H4 (cell line): ENCODE results near the gene RABGGTB. TPM values are rescaled to one million over a fixed set of nuclear protein-coding genes. Genes with fewer than 3 reads are reported as not detected.
"Not testable (repeated sequence)": the region's sequence is repeated elsewhere in the genome, so short reads cannot be mapped to it uniquely, and the experiment has no call there.

Source experiments
- DNase-seq: peaks from one replicate; pipeline ENCODE4 v3.0.0-alpha.2; 2015; ENCODE audit warnings: low spot score
- total RNA-seq: library from RNA; depleted of rRNA; stranded (reverse); fragments of >200 nt; shearing (Covaris generic); gene quantifications from 2 replicates; pipeline ENCODE4 v1.2.3, GENCODE V29; 2014; rRNA removed

The RABGGTB gene
- 93.1 and 101 TPM in 2 replicates for total RNA-seq

DNA sequence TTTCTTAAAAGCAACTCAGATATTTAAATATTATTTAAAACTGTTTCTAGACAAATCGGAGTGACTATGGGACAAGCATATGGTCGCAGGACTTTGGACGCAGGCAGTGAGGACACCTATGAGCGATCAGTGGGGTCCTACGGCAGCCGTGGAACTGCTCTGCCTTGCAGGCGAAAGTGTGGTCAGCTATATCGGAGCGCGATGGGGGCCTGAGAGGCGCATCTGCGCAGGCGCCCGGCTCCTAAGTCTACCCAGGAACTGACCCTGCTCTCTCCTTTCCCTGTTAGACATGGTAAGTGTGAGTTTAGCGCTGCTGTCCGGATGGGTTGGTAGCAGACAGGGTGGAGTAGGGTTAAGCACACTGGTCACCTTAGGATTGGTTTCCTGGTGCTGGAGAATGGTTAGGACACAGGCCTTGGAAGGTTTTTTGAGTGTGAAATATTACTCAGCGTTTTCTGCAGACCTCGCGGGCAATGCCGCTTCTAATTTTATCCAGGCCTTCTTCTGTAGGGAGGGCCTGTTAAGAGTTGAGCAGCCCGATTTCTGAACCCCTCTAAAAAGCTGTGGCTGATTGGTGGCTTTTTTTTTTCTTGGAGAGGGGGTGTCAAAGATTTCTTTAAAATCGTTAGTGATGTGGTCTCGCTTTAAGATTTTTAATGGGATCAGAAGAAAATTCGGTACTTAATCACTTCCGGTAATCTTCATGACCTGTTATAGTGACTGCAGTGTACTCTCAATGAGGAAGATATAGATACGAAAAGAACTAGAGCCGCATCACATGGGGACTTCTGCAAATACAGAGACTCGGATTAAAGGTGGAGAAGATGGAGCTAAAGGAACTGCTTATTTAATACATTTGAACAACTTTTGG, at the start of gene RABGGTB:
TSS of gene RABGGTB (plus strand) at position 274 of the 871 bp plus-strand sequence. CDS start at position 290, 16 bp downstream.
- peak; percentile 92 for DNase-seq

DNA sequence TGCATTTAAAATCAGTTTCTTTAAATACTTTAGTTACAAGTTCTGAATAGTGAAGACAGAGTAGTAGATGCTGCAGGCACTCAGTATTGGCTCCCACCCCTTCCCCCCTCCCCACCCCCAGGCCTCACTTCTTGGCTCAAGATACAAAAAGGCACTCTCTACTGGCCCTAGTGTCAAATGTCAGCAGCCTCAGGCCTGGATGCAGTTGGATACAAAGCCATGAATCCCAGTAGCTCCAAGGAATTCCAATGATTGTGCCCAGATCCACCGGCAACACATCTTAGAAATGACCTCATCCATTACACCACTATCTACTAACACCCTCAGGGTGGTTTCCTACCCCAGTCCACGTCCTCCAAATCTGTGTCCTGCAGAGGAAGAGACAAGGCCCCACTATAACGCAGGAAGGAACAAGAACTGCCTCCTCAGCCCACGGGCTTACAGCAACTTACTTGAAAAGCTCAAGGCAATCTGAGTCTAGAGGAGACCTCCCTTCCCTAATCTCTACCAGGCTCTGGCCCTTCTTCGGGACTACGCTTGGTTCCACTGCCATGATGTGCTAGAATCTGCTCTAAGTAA, 43.9 kb upstream of the RABGGTB start:
- DNase-seq = no peak

DNA sequence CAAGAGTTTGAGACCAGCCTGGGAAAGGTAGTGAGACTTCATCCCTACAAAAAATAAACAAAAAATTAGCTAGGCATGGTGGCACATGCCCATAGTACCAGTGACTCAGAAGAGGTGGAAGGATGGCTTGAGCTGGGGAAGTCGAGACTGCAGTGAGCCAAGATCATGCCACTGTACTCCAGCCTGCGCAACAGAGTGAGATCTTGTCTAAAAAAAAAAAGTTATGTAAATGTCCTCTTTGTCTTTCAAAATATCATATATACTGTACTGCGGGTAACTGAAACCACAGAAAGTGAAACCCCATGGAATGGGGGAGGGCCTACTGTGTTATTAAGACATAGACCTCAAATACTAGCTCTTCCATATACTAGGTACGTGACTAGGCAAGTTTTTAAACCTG, 40.8 kb upstream of the RABGGTB start:
- DNase-seq = no peak

DNA sequence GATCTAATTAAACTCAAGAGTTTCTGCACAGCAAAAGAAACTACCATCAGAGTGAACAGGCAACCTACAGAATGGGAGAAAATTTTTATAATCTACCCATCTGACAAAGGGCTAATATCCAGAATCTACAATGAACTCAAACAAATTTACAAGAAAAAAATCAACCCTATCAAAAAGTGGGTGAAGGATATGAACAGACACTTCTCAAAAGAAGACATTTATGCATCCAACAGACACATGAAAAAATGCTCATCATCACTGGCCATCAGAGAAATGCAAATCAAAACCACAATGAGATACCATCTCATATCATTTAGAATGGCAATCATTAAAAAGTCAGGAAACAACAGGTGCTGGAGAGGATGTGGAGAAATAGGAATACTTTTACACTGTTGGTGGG, 28.8 kb upstream of the RABGGTB start:
- not testable (repeated sequence) for DNase-seq

DNA sequence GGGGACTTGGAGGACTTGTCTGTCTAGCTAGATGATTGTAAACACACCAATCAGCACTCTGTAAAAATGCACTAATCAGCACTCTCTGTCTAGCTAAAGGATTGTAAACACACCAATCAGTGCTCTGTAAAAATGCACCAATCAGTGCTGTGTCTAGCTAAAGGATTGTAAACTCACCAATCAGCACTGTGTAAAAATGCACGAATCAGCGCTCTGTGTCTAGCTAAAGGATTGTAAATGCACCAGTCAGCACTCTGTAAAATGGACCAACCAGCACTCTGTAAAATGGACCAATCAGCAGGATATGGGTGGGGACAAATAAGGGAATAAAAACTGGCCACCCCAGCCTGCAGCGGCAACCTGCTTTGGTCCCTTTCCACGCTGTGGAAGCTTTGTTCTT, 27.5 kb upstream of the RABGGTB start:
- DNase-seq = not testable (repeated sequence)

DNA sequence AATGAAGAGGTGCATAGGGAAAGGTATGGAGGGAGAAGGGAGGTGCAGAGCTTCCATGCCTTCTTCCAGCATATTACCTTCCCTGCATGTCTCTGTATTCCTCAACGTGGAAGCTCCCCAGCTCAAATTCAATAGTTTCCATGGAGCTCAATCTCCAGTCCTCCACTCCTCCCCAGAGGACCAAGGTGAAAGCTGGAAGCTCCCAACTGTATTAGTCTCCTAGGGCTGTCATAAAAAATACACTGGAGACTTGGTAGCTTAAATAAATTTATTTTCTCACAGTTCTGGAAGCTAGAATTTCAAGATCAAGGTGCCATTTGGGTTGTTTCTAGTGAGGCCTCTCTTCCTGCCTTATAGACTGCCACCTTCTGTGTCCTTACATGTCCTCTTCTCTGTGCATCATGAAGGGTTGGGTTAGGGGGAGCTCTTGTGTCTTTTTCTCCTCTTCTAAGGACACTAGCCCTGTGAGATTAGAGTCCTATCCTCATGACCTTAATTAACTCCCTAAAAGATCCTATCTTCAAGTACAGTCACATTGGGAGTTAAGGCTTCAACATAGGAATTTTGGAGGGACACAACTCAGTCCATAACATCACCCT, 21.9 kb upstream of the RABGGTB start:
- DNase-seq = no peak

DNA sequence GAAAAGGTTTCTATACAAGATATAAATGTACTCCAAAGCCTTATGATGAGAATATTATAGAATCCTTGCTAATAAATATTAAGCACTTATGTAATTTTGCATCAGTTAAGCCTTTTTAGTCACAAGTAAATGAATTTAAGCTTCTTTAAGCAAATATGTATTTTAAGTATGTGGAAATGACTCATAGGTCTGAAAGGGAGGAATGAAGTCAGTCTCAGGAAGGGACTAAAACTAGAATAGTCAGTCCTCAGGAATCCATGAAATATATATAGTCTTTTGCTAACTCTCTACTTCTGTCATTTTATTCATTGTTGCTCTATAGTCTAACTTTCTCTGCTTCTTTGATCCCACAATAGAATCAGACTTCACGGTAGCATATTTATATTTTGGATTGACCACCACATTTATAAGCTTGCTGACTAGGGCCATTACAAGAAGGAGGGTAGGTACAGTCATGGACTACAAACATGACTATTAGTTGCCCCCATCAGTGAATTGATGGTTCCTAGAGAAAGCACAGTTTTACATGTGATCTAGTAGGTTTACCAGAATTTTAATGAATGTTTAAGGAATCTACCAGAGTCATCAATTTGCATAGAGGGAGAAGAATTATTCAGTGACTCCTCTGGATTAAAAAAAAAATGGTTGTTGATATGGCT, 20.2 kb upstream of the RABGGTB start:
- no peak for DNase-seq

DNA sequence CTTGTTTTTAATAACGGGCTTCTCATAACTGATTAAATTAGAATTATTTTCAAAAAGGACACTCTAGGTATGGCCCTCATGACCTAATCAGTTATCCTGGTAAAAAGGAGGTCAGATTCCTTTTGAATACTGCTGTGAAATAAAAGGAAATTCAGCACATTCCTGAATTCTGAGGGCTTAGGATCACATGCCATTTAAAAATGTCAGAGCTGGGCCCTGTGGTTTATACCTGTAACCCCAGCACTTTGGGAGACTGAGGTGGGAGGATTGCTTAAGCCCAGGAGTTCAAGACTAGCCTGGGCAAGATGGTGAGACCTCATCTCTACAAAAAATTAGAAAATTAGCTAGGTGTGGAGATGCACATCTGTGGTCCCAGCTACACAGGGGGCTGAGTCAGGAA, 18.0 kb upstream of the RABGGTB start:
- no peak for DNase-seq

DNA sequence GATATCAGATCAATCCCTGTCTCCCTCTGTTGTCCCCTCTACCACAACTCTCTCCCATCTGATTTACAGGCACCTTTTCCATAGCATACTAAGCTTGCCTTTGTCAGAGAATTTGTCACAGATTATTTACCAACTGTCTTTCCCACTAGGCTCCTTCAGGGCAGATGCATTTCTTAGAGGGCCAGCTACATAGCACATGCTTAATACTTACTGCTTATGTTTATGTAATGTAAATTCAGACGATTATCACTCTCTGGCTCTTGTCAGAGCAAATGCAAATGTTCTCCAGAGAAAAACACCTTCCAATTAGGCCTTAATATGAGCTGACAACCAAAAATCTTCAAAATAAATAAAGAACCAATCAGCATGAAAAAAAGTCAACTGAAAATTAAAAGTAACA, 15.3 kb upstream of the RABGGTB start:
- no peak for DNase-seq

DNA sequence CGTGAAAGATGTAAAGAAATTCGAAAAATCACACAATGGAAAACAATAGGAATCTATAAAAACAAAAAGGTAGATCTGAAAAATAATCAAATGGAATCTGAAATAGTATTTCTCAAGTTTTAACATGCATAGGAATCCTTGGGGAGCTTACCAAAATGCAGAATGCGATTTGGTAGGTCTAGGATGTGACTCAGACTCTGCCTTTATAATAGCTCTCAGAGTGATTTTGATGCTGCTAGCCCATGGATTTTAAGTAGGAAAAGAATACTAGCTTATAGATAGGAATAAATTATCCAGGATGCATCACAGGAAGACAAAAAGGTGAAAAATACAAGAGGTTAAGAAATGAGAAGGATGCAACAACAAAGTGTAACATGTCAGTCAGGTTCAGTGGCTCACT, 14.1 kb upstream of the RABGGTB start:
- DNase-seq = no peak

DNA sequence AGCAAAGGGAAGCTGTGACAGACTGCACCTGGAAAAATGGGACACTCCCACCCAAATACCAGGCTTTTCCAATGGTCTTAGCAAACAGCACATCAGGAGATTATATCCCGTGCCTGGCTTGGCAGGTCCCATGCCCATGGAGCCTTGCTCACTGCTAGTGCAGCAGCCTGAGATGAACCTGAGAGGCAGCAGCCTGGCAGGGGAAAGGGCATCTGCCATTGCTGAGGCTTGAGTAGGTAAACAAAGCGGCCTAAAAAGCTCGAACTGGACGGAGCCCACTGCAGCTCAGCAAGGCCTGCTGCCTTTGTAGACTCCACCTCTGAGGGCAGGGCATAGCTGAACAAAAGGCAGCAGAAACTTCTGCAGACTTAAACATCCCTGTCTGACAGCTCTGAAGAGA, 8.2 kb upstream of the RABGGTB start:
- not testable (repeated sequence) for DNase-seq

DNA sequence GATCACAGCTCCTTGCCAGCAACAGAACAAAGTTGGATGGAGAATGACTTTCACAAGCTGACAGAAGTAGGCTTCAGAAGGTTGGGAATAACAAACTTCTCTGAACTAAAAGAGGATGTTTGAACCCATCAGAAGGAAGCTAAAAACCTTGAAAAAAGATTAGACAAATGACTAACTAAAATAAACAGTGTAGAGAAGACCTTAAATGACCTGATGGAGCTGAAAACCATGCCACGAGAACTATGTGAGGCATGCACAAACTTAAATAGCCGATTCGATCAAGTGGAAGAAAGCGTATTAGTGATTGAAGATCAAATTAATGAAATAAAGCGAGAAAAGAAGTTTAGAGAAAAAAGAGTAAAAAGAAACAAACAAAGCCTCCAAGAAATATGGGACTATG, 7.4 kb upstream of the RABGGTB start:
- not testable (repeated sequence) for DNase-seq

DNA sequence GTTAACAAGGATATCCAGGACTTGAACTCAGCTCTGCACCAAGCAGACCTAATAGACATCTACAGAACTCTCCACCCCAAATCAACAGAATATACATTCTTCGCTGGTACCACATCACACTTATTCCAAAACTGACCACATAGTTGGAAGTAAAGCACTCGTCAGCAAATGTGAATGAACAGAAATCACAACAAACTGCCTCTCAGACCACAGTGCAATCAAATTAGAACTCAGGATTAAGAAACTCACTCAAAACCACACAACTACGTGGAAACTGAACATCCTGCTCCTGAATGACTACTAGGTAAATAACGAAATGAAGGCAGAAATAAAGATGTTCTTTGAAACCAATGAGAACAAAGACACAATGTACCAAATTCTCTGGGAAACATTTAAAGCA, 5.9 kb upstream of the RABGGTB start:
- not testable (repeated sequence) for DNase-seq

DNA sequence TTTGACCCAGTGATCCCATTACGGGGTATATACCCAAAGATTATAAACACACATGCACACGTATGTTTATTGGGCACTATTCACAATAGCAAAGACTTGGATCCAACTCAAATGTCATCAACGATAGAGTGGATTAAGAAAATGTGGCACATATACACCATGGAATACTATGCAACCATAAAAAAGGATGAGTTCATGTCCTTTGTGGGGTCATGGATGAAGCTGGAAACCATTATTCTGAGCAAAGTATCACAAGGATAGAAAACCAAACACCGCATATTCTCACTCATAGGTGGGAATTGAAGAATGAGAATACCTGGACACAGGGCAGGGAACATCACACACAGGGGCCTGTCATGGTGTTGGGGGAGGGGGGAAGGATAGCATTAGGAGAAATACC, 2.1 kb upstream of the RABGGTB start:
- DNase-seq = not testable (repeated sequence)

DNA sequence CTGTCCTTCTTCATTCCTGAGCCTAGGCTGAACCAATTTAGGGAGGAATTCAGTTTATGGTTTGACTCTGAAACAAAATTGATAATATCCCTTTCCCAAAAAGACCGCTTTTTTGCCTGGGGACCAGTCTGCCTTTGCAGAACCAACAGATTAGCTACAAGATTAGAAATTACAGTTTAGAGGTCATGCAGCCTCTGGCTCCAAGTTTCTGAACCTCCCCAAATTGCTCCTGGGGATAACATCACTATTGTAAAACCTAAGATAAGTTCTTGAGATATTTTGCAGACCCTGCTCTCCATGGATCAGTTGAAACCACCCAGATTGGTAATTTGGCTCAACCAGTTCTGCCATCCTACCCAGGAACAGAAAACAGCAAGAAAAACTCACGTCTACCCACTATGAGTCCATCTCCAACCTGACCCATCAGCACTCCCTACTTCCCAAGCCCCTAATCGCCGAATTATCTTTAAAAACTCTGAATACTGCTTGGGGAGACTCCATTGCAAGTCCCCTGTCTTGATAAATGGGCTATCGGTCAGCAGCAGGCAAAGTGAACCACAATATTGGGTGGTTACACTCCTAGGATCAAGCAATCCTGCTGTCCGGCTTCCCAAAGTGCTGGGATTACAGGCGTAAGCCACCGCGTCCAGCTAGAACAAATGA, 605 bp upstream of the RABGGTB start:
- no peak for DNase-seq

DNA sequence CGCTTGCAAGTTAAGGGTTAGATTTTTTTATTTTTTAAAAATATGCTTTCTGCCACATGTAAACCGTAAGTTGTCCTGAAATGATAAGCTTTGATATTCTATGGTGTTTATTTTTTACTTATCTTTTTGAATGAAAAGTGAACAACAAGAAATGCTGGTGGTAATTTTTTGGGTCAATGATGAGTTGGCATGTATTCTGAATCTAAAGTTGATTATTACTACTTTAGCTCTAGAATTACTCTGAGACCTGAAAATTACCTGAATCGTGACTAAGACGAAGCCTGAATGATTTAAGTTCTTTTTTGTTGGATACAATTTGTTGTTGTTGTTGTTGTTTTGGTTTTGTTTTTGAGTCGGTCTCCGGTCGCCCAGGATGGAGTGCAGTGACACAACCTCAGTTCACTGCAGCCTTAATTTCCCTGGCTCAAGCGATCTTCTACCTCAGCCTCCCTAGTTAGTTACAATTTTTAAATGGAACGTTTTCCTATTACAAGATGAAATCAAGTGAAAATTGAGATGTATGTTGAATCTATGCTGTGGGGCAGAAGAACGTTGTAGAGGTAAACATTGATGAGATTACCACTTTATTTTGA, 941 bp downstream of the RABGGTB start:
- no peak for DNase-seq

DNA sequence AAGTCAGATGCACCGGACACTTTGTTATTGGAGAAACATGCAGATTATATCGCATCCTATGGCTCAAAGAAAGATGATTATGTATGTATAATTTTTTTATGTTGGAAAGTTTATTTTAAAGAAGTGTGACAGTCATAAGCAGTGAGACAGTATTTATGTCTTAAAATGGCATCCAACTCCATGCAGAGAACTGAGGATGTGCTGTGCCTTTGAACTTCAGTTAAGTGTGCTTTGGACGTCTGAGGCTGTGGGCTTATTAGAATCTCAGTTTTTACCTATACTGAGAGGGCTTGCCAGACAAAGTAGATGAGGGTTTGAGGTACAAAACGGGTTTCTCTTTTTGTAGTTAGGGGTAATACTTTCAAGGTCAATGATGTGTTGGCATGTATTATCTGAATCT, 1.5 kb downstream of the RABGGTB start:
- no peak for DNase-seq

DNA sequence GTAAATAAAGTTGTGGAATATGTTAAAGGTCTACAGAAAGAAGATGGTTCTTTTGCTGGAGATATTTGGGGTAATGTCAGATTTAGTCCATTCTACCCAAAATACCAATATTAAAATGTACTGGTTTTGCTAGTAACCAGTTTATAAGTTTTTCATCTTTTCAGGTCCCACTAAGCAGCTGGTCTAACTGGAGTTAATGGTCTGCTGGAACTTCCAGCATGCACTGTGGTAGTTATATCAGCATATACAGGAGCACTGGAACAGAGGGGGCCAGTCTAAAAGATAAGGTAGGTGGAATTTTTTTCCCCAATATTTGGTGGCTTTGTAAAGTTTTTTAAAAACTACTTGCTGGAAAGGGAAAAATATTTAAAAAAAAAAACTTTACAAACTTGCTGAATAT, 3.9 kb downstream of the RABGGTB start:
- DNase-seq = no peak

DNA sequence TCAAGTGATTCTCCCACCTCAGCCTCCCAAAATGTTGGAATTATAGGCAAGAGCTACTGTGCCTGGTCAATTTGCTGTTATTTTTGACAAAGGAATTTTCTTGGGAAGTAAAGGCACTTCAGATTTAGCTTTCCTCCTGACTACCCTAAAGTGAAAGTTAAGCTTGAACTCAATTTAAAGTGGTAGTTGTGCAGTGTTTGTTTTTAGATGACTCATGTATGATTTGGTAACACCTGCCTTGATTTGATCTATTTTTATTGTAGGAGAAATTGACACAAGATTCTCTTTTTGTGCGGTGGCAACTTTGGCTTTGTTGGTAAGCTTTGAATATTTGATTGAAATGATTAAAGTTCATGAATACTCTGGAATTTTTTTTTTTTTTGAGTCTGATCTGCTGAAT, 5.0 kb downstream of the RABGGTB start:
- no peak for DNase-seq

DNA sequence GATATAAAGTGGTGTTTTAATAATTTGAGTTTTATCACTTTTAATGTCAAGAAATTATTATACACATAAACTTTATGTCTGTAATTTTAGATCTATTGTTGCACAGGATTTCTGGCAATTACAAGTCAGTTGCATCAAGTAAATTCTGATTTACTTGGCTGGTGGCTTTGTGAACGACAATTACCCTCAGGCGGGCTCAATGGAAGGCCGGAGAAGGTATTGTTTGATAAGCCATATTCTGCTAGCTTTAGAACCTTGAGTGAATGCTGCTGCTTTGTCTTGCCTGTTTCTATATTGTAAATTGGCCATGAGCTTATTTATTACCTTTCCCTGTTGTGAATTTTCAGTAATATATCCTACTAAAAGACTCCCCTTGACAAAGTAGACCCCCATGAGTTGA, 6.0 kb downstream of the RABGGTB start:
- no peak for DNase-seq

DNA sequence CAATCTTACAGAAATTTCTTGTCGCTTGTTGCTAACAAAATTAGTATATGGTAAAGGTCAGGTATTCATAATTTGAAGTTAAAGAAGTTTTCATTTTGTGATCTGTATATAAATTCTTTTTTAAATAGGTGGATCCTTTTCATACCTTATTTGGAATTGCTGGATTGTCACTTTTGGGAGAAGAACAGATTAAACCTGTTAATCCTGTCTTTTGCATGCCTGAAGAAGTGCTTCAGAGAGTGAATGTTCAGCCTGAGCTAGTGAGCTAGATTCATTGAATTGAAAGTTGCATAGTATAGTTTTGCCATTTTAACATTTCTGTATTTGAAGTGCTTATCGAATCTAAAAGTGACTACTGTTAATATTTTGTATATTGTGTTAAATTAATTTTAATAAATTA, 8.3 kb downstream of the RABGGTB start:
- no peak for DNase-seq
